Measurements from ENCODE around the gene TPSD1.

DNA sequence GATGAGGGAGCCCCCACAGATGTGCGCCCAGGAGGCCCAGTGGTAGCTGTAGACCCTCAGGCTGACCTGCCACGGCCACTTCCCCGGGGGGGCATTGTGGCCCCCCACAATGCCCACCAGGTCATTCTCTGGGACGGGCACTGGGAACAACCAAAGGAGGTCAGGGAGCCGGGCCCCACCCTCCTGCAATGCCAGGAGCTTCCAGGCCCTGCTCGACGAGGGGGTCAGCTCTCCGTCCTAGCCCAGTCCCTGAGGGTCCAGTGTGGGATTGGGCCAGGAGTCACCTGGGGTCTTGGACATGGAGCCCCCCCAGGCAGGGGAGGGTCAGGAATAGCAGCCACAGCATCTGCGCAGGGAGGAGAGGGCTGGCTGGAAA is 7.0 kb downstream of the TPSD1 start:
- TF ChIP-seq, protein P1, sequence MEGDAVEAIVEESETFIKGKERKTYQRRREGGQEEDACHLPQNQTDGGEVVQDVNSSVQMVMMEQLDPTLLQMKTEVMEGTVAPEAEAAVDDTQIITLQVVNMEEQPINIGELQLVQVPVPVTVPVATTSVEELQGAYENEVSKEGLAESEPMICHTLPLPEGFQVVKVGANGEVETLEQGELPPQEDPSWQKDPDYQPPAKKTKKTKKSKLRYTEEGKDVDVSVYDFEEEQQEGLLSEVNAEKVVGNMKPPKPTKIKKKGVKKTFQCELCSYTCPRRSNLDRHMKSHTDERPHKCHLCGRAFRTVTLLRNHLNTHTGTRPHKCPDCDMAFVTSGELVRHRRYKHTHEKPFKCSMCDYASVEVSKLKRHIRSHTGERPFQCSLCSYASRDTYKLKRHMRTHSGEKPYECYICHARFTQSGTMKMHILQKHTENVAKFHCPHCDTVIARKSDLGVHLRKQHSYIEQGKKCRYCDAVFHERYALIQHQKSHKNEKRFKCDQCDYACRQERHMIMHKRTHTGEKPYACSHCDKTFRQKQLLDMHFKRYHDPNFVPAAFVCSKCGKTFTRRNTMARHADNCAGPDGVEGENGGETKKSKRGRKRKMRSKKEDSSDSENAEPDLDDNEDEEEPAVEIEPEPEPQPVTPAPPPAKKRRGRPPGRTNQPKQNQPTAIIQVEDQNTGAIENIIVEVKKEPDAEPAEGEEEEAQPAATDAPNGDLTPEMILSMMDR (conservative IDR thresholded peaks at IDR 0.05; ENCODE audit: low read depth, low read length) = no peak
- TF ChIP-seq EZH2 (IDR thresholded peaks at IDR 0.05; ENCODE audit: low read length, unreplicated experiment) (no peak), EZH2phosphoT487 (IDR thresholded peaks at IDR 0.05; ENCODE audit: borderline replicate concordance, low read length) (no peak)
